ENCODE results near the gene C19orf53.
A peak's percentile ranks its signal among the peaks of the same experiment; 100 is the strongest.
"Not testable (repeated sequence)": the region's sequence is repeated elsewhere in the genome, so short reads cannot be mapped to it uniquely, and the experiment has no call there.

C19orf53 gene

GRCh38 chr19:13764101-13764807, 10.0 kb upstream of the C19orf53 start, which contains the start of gene MRI1:
Gene MRI1 (plus strand): TSS chr19:13764522. CDS start chr19:13764589, 67 bp downstream.
- DNase-seq (ENCODE audit: low spot score) = peak; percentile 70

GRCh38 chr19:13764821-13765394, 9.3 kb upstream of the C19orf53 start:
- DNase-seq (ENCODE audit: low spot score) = no peak

GRCh38 chr19:13765395-13766094, 8.7 kb upstream of the C19orf53 start:
- no peak for DNase-seq (ENCODE audit: low spot score)

- DNase-seq (ENCODE audit: low spot score) = no peak
Observed at GRCh38 chr19:13766095-13766481, 8.2 kb upstream of the C19orf53 start.

- no peak for DNase-seq (ENCODE audit: low spot score)
Observed at GRCh38 chr19:13768510-13768909, 5.7 kb upstream of the C19orf53 start.

GRCh38 chr19:13770013-13770635, 4.1 kb upstream of the C19orf53 start:
- DNase-seq (ENCODE audit: low spot score) = no peak

GRCh38 chr19:13778398-13778797, 4.1 kb downstream of the C19orf53 start:
- no peak for DNase-seq (ENCODE audit: low spot score)

GRCh38 chr19:13778847-13779246, 4.6 kb downstream of the C19orf53 start:
- no peak for DNase-seq (ENCODE audit: low spot score)

- DNase-seq (ENCODE audit: low spot score) = not testable (repeated sequence)
Observed at GRCh38 chr19:13779794-13780193, 5.5 kb downstream of the C19orf53 start.

GRCh38 chr19:13781547-13781946, 7.3 kb downstream of the C19orf53 start:
- peak; percentile 48 for DNase-seq (ENCODE audit: low spot score)

GRCh38 chr19:13782537-13782936, 8.3 kb downstream of the C19orf53 start:
- DNase-seq (ENCODE audit: low spot score) = no peak

- no peak for DNase-seq (ENCODE audit: low spot score)
Observed at GRCh38 chr19:13783565-13784500, 9.6 kb downstream of the C19orf53 start.

- peak; percentile 46 for DNase-seq (ENCODE audit: low spot score)
Observed at GRCh38 chr19:13784731-13785452, 10.6 kb downstream of the C19orf53 start.

- DNase-seq (ENCODE audit: low spot score) = no peak
Observed at GRCh38 chr19:13788991-13789390, 14.7 kb downstream of the C19orf53 start.

GRCh38 chr19:13790354-13790753, 16.1 kb downstream of the C19orf53 start:
- DNase-seq (ENCODE audit: low spot score) = no peak

GRCh38 chr19:13793317-13793716, 19.1 kb downstream of the C19orf53 start:
- not testable (repeated sequence) for DNase-seq (ENCODE audit: low spot score)

- no peak for DNase-seq (ENCODE audit: low spot score)
Observed at GRCh38 chr19:13794398-13794756, 20.1 kb downstream of the C19orf53 start.

- peak; percentile 99 for DNase-seq (ENCODE audit: low spot score)
Observed at GRCh38 chr19:13794757-13795589, 20.7 kb downstream of the C19orf53 start, which contains the start of gene ZSWIM4. Gene ZSWIM4 (plus strand): TSS chr19:13795443. CDS start chr19:13795649, 206 bp downstream.

- DNase-seq (ENCODE audit: low spot score) = peak; percentile 23
Observed at GRCh38 chr19:13795595-13796300, 21.5 kb downstream of the C19orf53 start.
